H9 (cell line): Measurements from ENCODE around the gene CDH22. TPM values are rescaled to one million over a fixed set of nuclear protein-coding genes. Genes with fewer than 3 reads are reported as not detected.

Experiments used
- DNase-seq: peaks from one replicate; pipeline ENCODE4 v3.0.0-alpha.2; 2017
- H2AFZ ChIP-seq: one replicate; pipeline ENCODE4 v1.6.1; 2013; ENCODE audit warnings: mild to moderate bottlenecking, low read length, control low read depth, moderate library complexity
- H2AK5ac ChIP-seq: 2 replicates; pipeline ENCODE4 v1.6.1; 2013; ENCODE audit warnings: low read length, control low read depth, mixed read lengths; ENCODE audit not compliant: insufficient read length
- H2BK120ac ChIP-seq: one replicate; pipeline ENCODE4 v1.6.1; 2013; ENCODE audit warnings: low read depth, mild to moderate bottlenecking, low read length, control low read depth, inconsistent platforms; ENCODE audit not compliant: poor library complexity, severe bottlenecking
- H2BK12ac ChIP-seq: 2 replicates; pipeline ENCODE4 v1.6.1; 2013; ENCODE audit warnings: low read length, control low read depth, mixed read lengths, low read depth; ENCODE audit not compliant: insufficient read length
- H2BK15ac ChIP-seq: 2 replicates; pipeline ENCODE4 v1.6.1; 2013; ENCODE audit warnings: low read depth, low read length, control low read depth
- H2BK20ac ChIP-seq: one replicate; pipeline ENCODE4 v1.6.1; 2013; ENCODE audit warnings: low read depth, mild to moderate bottlenecking, low read length, control low read depth, inconsistent platforms; ENCODE audit not compliant: poor library complexity, severe bottlenecking
- H2BK5ac ChIP-seq: 2 replicates; pipeline ENCODE4 v1.6.1; 2013; ENCODE audit warnings: low read length, control low read depth, mixed read lengths; ENCODE audit not compliant: insufficient read length
- H3K14ac ChIP-seq: 2 replicates; pipeline ENCODE4 v1.6.1; 2013; ENCODE audit warnings: low read length, control low read depth; ENCODE audit not compliant: insufficient read depth
- H3K18ac ChIP-seq: 2 replicates; pipeline ENCODE4 v1.6.1; 2013; ENCODE audit warnings: low read depth, mild to moderate bottlenecking, mixed read lengths, low read length, control low read depth; ENCODE audit not compliant: insufficient read length
- H3K23ac ChIP-seq: 2 replicates; pipeline ENCODE4 v1.6.1; 2013; ENCODE audit warnings: low read length, control low read depth, mixed read lengths, low read depth; ENCODE audit not compliant: insufficient read length
- H3K23me2 ChIP-seq: 2 replicates; pipeline ENCODE4 v1.6.1; 2013; ENCODE audit warnings: low read depth, mild to moderate bottlenecking, mixed read lengths, low read length, control low read depth; ENCODE audit not compliant: insufficient read length, poor library complexity, severe bottlenecking
- H3K27ac ChIP-seq: 2 replicates; pipeline ENCODE4 v1.5.1; 2013; ENCODE audit warnings: low read length, control low read depth, mixed read lengths, low read depth; ENCODE audit not compliant: insufficient read length
- H3K27me3 ChIP-seq: 2 replicates; pipeline ENCODE4 v1.6.1; 2013; ENCODE audit warnings: low read length, control low read depth, inconsistent platforms; ENCODE audit not compliant: insufficient read depth
- H3K4ac ChIP-seq: 2 replicates; pipeline ENCODE4 v1.6.1; 2013; ENCODE audit warnings: low read depth, mild to moderate bottlenecking, control low read depth, inconsistent platforms, low read length, moderate library complexity
- H3K4me1 ChIP-seq: 2 replicates; pipeline ENCODE4 v1.6.1; 2013; ENCODE audit warnings: low read length, control low read depth, inconsistent platforms; ENCODE audit not compliant: insufficient read depth
- H3K4me2 ChIP-seq: 2 replicates; pipeline ENCODE4 v1.6.1; 2013; ENCODE audit warnings: low read length, control low read depth, mixed read lengths; ENCODE audit not compliant: insufficient read length, insufficient read depth
- H3K56ac ChIP-seq: 2 replicates; pipeline ENCODE4 v1.6.1; 2013; ENCODE audit warnings: low read depth, mild to moderate bottlenecking, mixed read lengths, low read length, control low read depth; ENCODE audit not compliant: insufficient read length
- H3K79me1 ChIP-seq: 2 replicates; pipeline ENCODE4 v1.6.1; 2013; ENCODE audit warnings: low read depth, mild to moderate bottlenecking, moderate library complexity, low read length, control low read depth, inconsistent platforms; ENCODE audit not compliant: insufficient read depth, poor library complexity, severe bottlenecking
- H3K79me2 ChIP-seq: 2 replicates; pipeline ENCODE4 v1.6.1; 2013; ENCODE audit warnings: low read length, control low read depth, inconsistent platforms; ENCODE audit not compliant: insufficient read depth
- H3K9ac ChIP-seq: 2 replicates; pipeline ENCODE4 v1.6.1; 2013; ENCODE audit warnings: low read length, control low read depth, mixed read lengths; ENCODE audit not compliant: insufficient read length; ENCODE audit errors: extremely low read depth
- H3K9me3 ChIP-seq: one replicate; pipeline ENCODE4 v1.6.1; 2013; ENCODE audit warnings: low read depth, low read length, inconsistent platforms; ENCODE audit not compliant: control insufficient read depth
- H3T11ph ChIP-seq: one replicate; pipeline ENCODE4 v1.6.1; 2013; ENCODE audit warnings: mild to moderate bottlenecking, low read length, control low read depth, inconsistent platforms
- H4K20me1 ChIP-seq: one replicate; pipeline ENCODE4 v1.6.1; 2013; ENCODE audit not compliant: control insufficient read depth, insufficient read length, insufficient read depth
- H4K5ac ChIP-seq: 2 replicates; pipeline ENCODE4 v1.6.1; 2013; ENCODE audit warnings: low read depth, mild to moderate bottlenecking, mixed read lengths, low read length, control low read depth; ENCODE audit not compliant: insufficient read length
- H4K8ac ChIP-seq: replicated peaks from 2 replicates; pipeline ENCODE4 v1.6.1; 2013; ENCODE audit warnings: low read length, control low read depth, mixed read lengths, low read depth; ENCODE audit not compliant: insufficient read length
- H4K91ac ChIP-seq: 2 replicates; pipeline ENCODE4 v1.6.1; 2013; ENCODE audit warnings: low read depth, mild to moderate bottlenecking, moderate library complexity, mixed read lengths, low read length, control low read depth; ENCODE audit not compliant: insufficient read length
- H3K27ac Mint-ChIP-seq, 3 experiments: 2 replicates in 2 of 3; 3 replicates in 1 of 3; pipeline ENCODE4 v1.8.0; 2020 to 2021; ENCODE audit warnings: mixed read lengths in 3 of 3, mild to moderate bottlenecking in 1 of 3, moderate library complexity in 1 of 3
- H3K27me3 Mint-ChIP-seq: 2 replicates; pipeline ENCODE4 v1.8.0; 2021; ENCODE audit warnings: low read depth, mild to moderate bottlenecking, moderate library complexity, mixed read lengths
- H3K36me3 Mint-ChIP-seq, 3 experiments: 2 replicates in 2 of 3; 3 replicates in 1 of 3; pipeline ENCODE4 v1.8.0; 2020 to 2021; ENCODE audit warnings: low read depth in 3 of 3, mixed read lengths in 3 of 3; ENCODE audit not compliant: insufficient read depth in 1 of 3
- H3K4me1 Mint-ChIP-seq, 2 experiments: 2 replicates each; pipeline ENCODE4 v1.8.0; 2020; ENCODE audit warnings: mixed read lengths in 2 of 2
- H3K4me3 Mint-ChIP-seq, 2 experiments: 2 replicates in 1 of 2; 3 replicates in 1 of 2; pipeline ENCODE4 v1.8.0; 2020 to 2021; ENCODE audit warnings: mild to moderate bottlenecking in 2 of 2, mixed read lengths in 2 of 2, moderate library complexity in 1 of 2
- H3K9me3 Mint-ChIP-seq, 2 experiments: 2 replicates in 1 of 2; 3 replicates in 1 of 2; pipeline ENCODE4 v1.8.0; 2020; ENCODE audit warnings: mild to moderate bottlenecking in 2 of 2, mixed read lengths in 2 of 2, moderate library complexity in 1 of 2
- CTCF ChIP-seq: fragments of 200-600 bp; sonication (generic); conservative IDR thresholded peaks from 3 replicates; pipeline ENCODE4 v1.8.0; 2021; ENCODE audit warnings: antibody characterized with exemption, mild to moderate bottlenecking
- whole genome bisulfite sequencing: extraction: QIAGEN DNeasy Blood & Tissue Kit; methylation state at CpG from one replicate; pipeline ENCODE4 v1.1.7; 2013; ENCODE audit warnings: missing lambda C conversion rate, low lambda C conversion rate, mixed read lengths; ENCODE audit not compliant: insufficient read length; ENCODE audit errors: extremely low coverage; 5-methylcytosine and 5-hydroxymethylcytosine counted together
- total RNA-seq: library from RNA; stranded (reverse); gene quantifications from 2 replicates; pipeline ENCODE4 v1.2.1, GENCODE V29; 2021

The CDH22 gene
- total RNA-seq, 1 experiment from 2014 or later: not detected

GRCh38 chr20:46252352-46253091, 55.8 kb downstream of the CDH22 start:
- Histone ChIP-seq H3K27me3 (peaks cover 17% of the 10 kb centered on the region; the same call in 1 of the 2 replicates), H4K20me1 (no peaks in the 10 kb centered on the region), H4K8ac (no peak overlapping the region), H2BK20ac (no peak overlapping the region), H3K23ac (no peak overlapping the region), H2BK15ac (no peak overlapping the region), H2AFZ (no peak overlapping the region), H3K9me3 (no peaks in the 10 kb centered on the region), H3T11ph (no peak overlapping the region), H3K79me2 (no peaks in the 10 kb centered on the region), H3K79me1 (no peaks in the 10 kb centered on the region), H4K91ac (no peak overlapping the region), H2AK5ac (no peak overlapping the region), H3K4me2 (no peak overlapping the region), H3K14ac (no peak overlapping the region), H3K4ac (no peak overlapping the region), H2BK12ac (no peak overlapping the region), H3K56ac (no peak overlapping the region), H2BK5ac (no peak overlapping the region), H3K18ac (no peak overlapping the region), H3K4me1 (no peaks in the 10 kb centered on the region), H4K5ac (no peak overlapping the region), H3K23me2 (no peaks in the 10 kb centered on the region), H3K9ac (no peak overlapping the region), H2BK120ac (no peak overlapping the region), H3K27ac (no peak overlapping the region)
- DNase-seq: no peak
- H3K27ac Mint-ChIP-seq: no peak overlapping the region
- no peak overlapping the region; a peak in 1 of 5 replicates for H3K4me3 Mint-ChIP-seq
- peaks cover 67% of the 10 kb centered on the region for H3K27me3 Mint-ChIP-seq
- WGBS: no CpG with 5 or more reads among the region's 8 CpGs
- no peak for TF ChIP-seq CTCF
- peaks cover 3% of the 10 kb centered on the region in 2 experiments; a peak in 3 of 5 replicates for H3K9me3 Mint-ChIP-seq
- no peaks in the 10 kb centered on the region for H3K36me3 Mint-ChIP-seq
- peaks cover 12 to 19% of the 10 kb centered on the region in 2 experiments for H3K4me1 Mint-ChIP-seq
